K562 (cell line): ENCODE results near the gene SLC30A7. TPM values are rescaled to one million over a fixed set of nuclear protein-coding genes. Genes with fewer than 3 reads are reported as not detected.

Experiments
- ATF1 ChIP-seq, 2 experiments: fragments of 450-650 bp in 1 of 2; IDR thresholded peaks; 2 replicates each; pipeline ENCODE4 v1.6.1; 2016; ENCODE audit warnings: missing compliant biosample characterization in 1 of 2, missing genetic modification characterization in 1 of 2
- BACH1 ChIP-seq: fragments of 200-800 bp; sonication (Bioruptor generic); IDR thresholded peaks from 2 replicates; pipeline ENCODE4 v1.6.1; 2016; ENCODE audit warnings: missing genetic modification characterization, missing compliant biosample characterization
- CBX1 ChIP-seq: sonication (generic); IDR thresholded peaks from 2 replicates; pipeline ENCODE4 v1.6.1; 2016; ENCODE audit warnings: antibody characterized with exemption, low read depth, mild to moderate bottlenecking
- CBX3 ChIP-seq, 2 experiments: IDR thresholded peaks; 1 replicate in 1 of 2; 2 replicates in 1 of 2; pipeline ENCODE4 v1.6.1; 2012; ENCODE audit warnings: inconsistent platforms in 2 of 2, low read length in 2 of 2, borderline replicate concordance in 1 of 2, control low read depth in 1 of 2
- COPS2 ChIP-seq: fragments of 450-650 bp; conservative IDR thresholded peaks from 2 replicates; pipeline ENCODE4 v1.6.1; 2016; ENCODE audit warnings: mild to moderate bottlenecking, moderate library complexity
- E2F6 ChIP-seq, 2 experiments: IDR thresholded peaks; 2 replicates each; pipeline ENCODE4 v1.6.1; 2011; ENCODE audit warnings: borderline replicate concordance in 1 of 2, control low read depth in 1 of 2, low read depth in 1 of 2, low read length in 1 of 2, mild to moderate bottlenecking in 1 of 2, mixed read lengths in 1 of 2, moderate library complexity in 1 of 2; ENCODE audit not compliant: insufficient read depth in 1 of 2, insufficient read length in 1 of 2, poor library complexity in 1 of 2, severe bottlenecking in 1 of 2; ENCODE audit errors: extremely low read depth in 1 of 2
- FIP1L1 ChIP-seq: fragments of 200-400 bp; formaldehyde crosslinking; IDR thresholded peaks from 2 replicates; pipeline ENCODE4 v1.6.1; 2018; ENCODE audit warnings: mild to moderate bottlenecking, low read depth, low read length; ENCODE audit not compliant: poor library complexity, severe bottlenecking
- HNRNPL ChIP-seq: fragments of 200-400 bp; formaldehyde crosslinking; IDR thresholded peaks from 2 replicates; pipeline ENCODE4 v1.6.1; 2017; ENCODE audit warnings: low read depth, mild to moderate bottlenecking, low read length
- L3MBTL2 ChIP-seq: fragments of 450-650 bp; IDR thresholded peaks from 2 replicates; pipeline ENCODE4 v1.6.1; 2016; ENCODE audit warnings: mild to moderate bottlenecking, moderate library complexity
- MCM5 ChIP-seq: fragments of 450-650 bp; IDR thresholded peaks from 2 replicates; pipeline ENCODE4 v1.6.1; 2016; ENCODE audit warnings: low read depth
- MTA3 ChIP-seq: fragments of 450-650 bp; formaldehyde crosslinking; IDR thresholded peaks from 2 replicates; pipeline ENCODE4 v1.6.1; 2017; ENCODE audit warnings: mild to moderate bottlenecking, borderline replicate concordance
- NR1H2 ChIP-seq: sonication (generic); formaldehyde crosslinking; IDR thresholded peaks from 2 replicates; pipeline ENCODE4 v1.4.0; 2020; ENCODE audit warnings: mild to moderate bottlenecking, missing genetic modification reagents
- NRF1 ChIP-seq, 2 experiments: fragments of 450-650 bp; IDR thresholded peaks in 1 of 2; conservative IDR thresholded peaks in 1 of 2; 2 replicates each; pipeline ENCODE4 v1.6.1; 2014; ENCODE audit warnings: mild to moderate bottlenecking in 2 of 2
- PKNOX1 ChIP-seq: fragments of 450-650 bp; IDR thresholded peaks from 2 replicates; pipeline ENCODE4 v1.6.1; 2016
- POLR2A ChIP-seq: fragments of 450-650 bp; conservative IDR thresholded peaks from 2 replicates; pipeline ENCODE4 v1.6.1; 2016
- SOX6 ChIP-seq: fragments of 450-650 bp; IDR thresholded peaks from 2 replicates; pipeline ENCODE4 v1.6.1; 2014; ENCODE audit warnings: mild to moderate bottlenecking
- SREBF2 ChIP-seq: sonication (generic); formaldehyde crosslinking; IDR thresholded peaks from 2 replicates; pipeline ENCODE4 v1.4.0; 2020; ENCODE audit warnings: mild to moderate bottlenecking, missing genetic modification reagents
- TAF1 ChIP-seq: IDR thresholded peaks from 2 replicates; pipeline ENCODE4 v1.6.1; 2011; ENCODE audit warnings: mild to moderate bottlenecking, low read length, moderate library complexity; ENCODE audit not compliant: insufficient read depth, control insufficient read depth, severe bottlenecking; ENCODE audit errors: extremely low read depth
- VEZF1 ChIP-seq: fragments of 200-800 bp; sonication (Bioruptor generic); IDR thresholded peaks from 2 replicates; pipeline ENCODE4 v1.6.1; 2017; ENCODE audit warnings: missing genetic modification characterization, missing compliant biosample characterization
- polyA plus RNA-seq, 8 experiments: library from polyadenylated mRNA; depleted of rRNA in 4 of 8; stranded (reverse) in 5 of 8; unstranded in 3 of 8; fragments of >200 nt; fragmentation: Nextera tagmentation in 2 of 8; fragmentation: Illumina TruSeq in 1 of 8; extraction: Ambion mirVana in 2 of 8; extraction: Trizol in 1 of 8; gene quantifications; 2 replicates each; pipeline versions ENCODE4 v1.2.1 to v1.2.3, GENCODE V29; 2011 to 2014; ENCODE audit warnings: inconsistent platforms in 1 of 8, missing spikeins in 1 of 8
- total RNA-seq, 7 experiments: library from RNA; depleted of rRNA in 6 of 7; stranded (reverse); fragments of >200 nt in 6 of 7; fragmentation: Illumina TruSeq in 2 of 7; extraction: Trizol in 2 of 7; gene quantifications; 2 replicates each; pipeline versions ENCODE4 v1.2.1 to v1.2.3, GENCODE V29; 2011 to 2021; ENCODE audit warnings: low replicate concordance in 1 of 7
- TF ChIP-seq, protein P1 (sequence below): sonication (generic); formaldehyde crosslinking; IDR thresholded peaks from 2 replicates; pipeline ENCODE4 v1.5.0; 2020; ENCODE audit warnings: missing genetic modification reagents
- TF ChIP-seq, protein P2 (sequence below): sonication (generic); formaldehyde crosslinking; IDR thresholded peaks from 2 replicates; pipeline ENCODE4 v1.8.0; 2022; ENCODE audit warnings: mild to moderate bottlenecking, missing genetic modification reagents

The SLC30A7 gene
- total and polyA plus RNA-seq, 9 of the 15 experiments (the other 6 are each of a cell fraction or from before 2014, with no cell fraction given) = 3.5 to 17.1 (median 7.2) TPM

- TF ChIP-seq BACH1 = no peak
- no peak; the same call in 1 of the 2 replicates for TF ChIP-seq L3MBTL2
- TF ChIP-seq SREBF2 = no peak
- peak; percentile 85 for TF ChIP-seq POLR2A
- no peak for TF ChIP-seq ATF1 (CRISPR knock-in tag; IDR thresholded peaks at IDR 0.05)
- 0 out of 2 replicates have a peak, but pooled peaks have one; percentile 43 for TF ChIP-seq ATF1 (tag; IDR thresholded peaks at IDR 0.05)
- peak; percentile 24; the same call in 1 of the 2 replicates for TF ChIP-seq CBX1
- peak; percentile 63 for TF ChIP-seq PKNOX1
- TF ChIP-seq TAF1 = peak; percentile 91
- peak; percentile 77 for TF ChIP-seq VEZF1
- peak; percentile 11 to 23 for TF ChIP-seq E2F6 (IDR thresholded peaks at IDR 0.05; ENCODE audit: borderline replicate concordance in 1 of 2, extremely low read depth in 1 of 2, insufficient read depth in 1 of 2, insufficient read length in 1 of 2, low read depth in 1 of 2, low read length in 1 of 2, poor library complexity in 1 of 2, severe bottlenecking in 1 of 2)
- no peak for TF ChIP-seq NR1H2
- peak in 1 of 2 experiments; percentile 22; a peak in 1 of 3 replicates for TF ChIP-seq CBX3 (IDR thresholded peaks at IDR 0.05; ENCODE audit: borderline replicate concordance in 1 of 2, low read length in 2 of 2)
- TF ChIP-seq FIP1L1 = peak; percentile 38
- peak; percentile 74; the same call in 1 of the 2 replicates for TF ChIP-seq HNRNPL
- peak; percentile 88 to 90 for TF ChIP-seq NRF1 (conservative IDR thresholded peaks at IDR 0.05 in 1 of 2, IDR thresholded peaks at IDR 0.05 in 1 of 2)
- TF ChIP-seq SOX6 = peak; percentile 23; the same call in 1 of the 2 replicates
- TF ChIP-seq MTA3 = 0 out of 2 replicates have a peak, but pooled peaks have one; percentile 24
- TF ChIP-seq MCM5 = no peak
- TF ChIP-seq, protein P1, sequence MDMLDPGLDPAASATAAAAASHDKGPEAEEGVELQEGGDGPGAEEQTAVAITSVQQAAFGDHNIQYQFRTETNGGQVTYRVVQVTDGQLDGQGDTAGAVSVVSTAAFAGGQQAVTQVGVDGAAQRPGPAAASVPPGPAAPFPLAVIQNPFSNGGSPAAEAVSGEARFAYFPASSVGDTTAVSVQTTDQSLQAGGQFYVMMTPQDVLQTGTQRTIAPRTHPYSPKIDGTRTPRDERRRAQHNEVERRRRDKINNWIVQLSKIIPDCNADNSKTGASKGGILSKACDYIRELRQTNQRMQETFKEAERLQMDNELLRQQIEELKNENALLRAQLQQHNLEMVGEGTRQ (CRISPR knock-in tag) = peak; percentile 9; the same call in 1 of the 2 replicates
- TF ChIP-seq, protein P2, sequence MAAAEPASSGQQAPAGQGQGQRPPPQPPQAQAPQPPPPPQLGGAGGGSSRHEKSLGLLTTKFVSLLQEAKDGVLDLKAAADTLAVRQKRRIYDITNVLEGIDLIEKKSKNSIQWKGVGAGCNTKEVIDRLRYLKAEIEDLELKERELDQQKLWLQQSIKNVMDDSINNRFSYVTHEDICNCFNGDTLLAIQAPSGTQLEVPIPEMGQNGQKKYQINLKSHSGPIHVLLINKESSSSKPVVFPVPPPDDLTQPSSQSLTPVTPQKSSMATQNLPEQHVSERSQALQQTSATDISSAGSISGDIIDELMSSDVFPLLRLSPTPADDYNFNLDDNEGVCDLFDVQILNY (CRISPR knock-in tag) = 0 out of 2 replicates have a peak, but pooled peaks have one; percentile 57
- TF ChIP-seq COPS2 = no peak
Measured at GRCh38 chr1:100895540-100896480, at the start of gene SLC30A7 (continued).
